T-helper 2 cell treated with Interferon-gamma antibody and Interleukin-4, amounts not matched to agents 100 ng/mL and 5 ng/mL, for 36 hours (primary cell): ENCODE data around the gene GUCA1A. TPM values are rescaled to one million over a fixed set of nuclear protein-coding genes. Genes with fewer than 3 reads are reported as not detected.

Experiments used
- intact Hi-C: fragments of 100-400 bp; cut with micrococcal nuclease; formaldehyde crosslinking; loops from one replicate; pipeline ENCODE4 v1.15.1; 2023
- total RNA-seq: library from RNA; stranded (reverse); gene quantifications from 2 replicates; pipeline ENCODE4 v1.2.3, GENCODE V29; 2022

Gene GUCA1A
- 0.11 TPM in 1 of 2 replicates, not detected in the other for total RNA-seq

DNA sequence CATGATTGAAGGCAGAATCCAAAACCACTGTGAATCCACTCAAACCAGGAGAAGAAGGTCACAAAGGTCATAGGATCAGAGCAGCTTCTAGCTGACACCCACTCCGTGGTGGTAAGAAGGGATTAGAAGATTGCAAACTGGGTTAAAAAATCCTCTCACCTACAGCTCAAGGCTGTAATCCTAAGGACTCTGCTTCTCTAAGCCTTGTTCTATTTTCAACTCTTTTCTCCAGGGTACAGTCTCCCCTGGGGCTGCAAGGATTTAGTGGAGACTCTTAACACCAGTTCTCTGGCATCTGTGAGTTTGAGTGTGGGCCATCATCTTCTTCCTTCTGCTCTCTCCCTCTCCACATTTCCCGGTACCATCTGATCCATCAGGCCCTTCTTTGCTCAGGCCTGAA lies at the start of gene GUCA1A:
GUCA1A (plus strand) TSS at position 264 of the 400 bp plus-strand sequence. CDS start 250 bp downstream, outside the sequence.
- intact Hi-C loops, result no loop called here

DNA sequence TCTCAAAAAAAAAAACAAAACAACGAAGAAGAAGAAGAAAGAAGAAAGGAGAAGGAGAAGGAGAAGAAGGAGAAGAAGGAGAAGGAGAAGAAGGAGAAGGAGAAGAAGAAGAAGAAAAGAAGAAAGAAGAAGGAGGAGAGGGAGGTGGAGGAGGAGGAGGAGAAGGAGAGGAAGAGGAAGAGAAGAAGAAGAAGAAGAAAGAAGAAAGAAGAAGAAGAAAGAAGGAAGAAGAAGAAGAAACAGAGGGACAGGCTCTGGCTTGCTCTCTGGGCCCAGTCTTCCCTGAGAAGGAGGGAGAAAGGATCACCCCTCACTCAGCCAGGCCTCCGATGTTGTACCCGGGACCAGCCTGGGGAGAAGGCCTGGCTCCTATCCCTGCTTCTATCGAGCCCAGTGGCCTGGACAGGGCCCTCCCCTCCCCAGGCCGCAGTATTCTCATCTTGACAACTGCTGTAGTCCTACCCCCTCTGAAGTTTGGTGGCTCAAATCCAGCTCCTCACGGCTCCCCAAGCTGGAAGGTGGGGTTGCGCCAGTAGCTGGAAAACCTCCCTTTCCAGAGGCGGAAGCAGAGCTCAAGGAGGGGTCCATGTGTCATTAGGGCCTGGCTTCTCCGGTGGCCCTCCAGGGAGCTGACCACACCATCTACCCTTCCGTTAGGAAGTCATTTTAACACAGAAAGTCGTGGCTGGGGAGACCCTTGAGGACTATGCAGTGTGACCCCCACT lies 49.6 kb upstream of the GUCA1A start:
- intact Hi-C loops, result no loop called here

DNA sequence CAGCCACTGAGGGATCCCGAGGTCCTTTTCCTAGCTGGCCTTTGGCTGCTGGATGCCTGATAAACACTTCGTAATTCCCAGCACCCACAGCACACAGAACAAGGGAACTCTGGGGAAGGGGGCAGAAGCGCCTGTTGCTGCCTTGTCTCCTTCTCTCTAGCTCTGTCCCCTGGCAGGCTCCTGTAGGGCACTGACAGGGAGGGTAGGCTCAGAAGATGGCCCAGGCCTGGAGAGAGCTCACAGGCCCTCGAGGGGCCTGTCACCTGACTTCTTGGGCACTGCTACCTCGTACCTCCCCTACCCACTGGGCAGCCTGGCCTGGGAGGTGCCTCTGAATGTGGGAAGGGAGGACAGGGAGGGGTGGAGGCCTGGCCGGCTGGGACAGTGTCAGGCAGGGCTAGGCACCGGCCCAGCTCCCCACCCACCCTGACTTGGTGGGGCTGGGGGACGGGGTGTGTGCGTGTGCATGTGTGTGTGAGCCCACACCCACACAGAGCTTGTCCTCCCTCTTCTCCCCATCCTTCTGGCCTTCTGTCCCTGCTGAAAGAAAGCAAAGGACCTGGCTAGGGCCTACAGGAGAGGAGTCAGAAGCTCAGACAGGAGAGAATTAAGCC lies 48.8 kb upstream of the GUCA1A start:
- intact Hi-C loops, result no loop called here

- intact Hi-C loops, result no loop called here
Observed at GRCh38 chr6:42125231-42125630, 47.9 kb upstream of the GUCA1A start.

- intact Hi-C loops, result no loop called here
Observed at GRCh38 chr6:42125663-42126062, 47.5 kb upstream of the GUCA1A start.

GRCh38 chr6:42128460-42129359 lies 44.5 kb upstream of the GUCA1A start:
- intact Hi-C loops, result no loop called here

DNA sequence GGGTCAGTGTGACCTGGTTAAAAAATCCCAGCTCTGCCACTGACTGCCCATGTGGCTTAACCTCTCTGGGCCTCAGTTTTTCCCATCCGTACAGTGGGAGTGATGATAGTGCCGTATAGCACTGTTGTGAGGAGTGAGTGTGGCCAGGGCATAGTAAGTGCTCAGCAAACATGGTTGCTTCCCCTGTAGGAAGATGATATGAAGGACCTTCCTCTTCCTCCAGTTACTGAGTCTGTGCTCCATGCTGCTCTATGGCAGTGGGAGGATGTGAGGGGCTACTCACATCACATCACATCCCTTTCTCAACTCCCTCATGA lies 43.8 kb upstream of the GUCA1A start:
- intact Hi-C loops, result no loop called here

DNA sequence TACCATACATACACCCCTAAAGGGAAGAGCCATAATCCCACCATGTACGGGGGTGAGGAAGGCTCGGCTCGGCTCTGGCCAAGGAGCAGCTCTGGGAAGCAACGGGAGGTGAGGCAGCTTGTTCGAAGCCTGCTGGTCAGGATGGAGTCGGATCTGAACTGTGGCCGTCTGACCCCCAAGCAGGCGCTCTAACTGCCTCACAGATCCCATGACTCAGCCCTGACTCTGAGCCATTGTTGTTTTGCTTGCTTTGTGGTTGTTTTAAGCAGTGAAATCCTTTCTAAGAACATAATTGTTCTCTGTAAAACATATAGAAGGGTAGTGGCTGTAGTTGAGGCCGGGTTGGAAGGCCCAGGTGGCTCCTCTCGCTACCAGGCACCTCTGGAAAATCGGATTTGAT lies 41.6 kb upstream of the GUCA1A start:
- intact Hi-C loops, result no loop called here

GRCh38 chr6:42133926-42134325 lies 39.2 kb upstream of the GUCA1A start:
- intact Hi-C loops, result no loop called here

DNA sequence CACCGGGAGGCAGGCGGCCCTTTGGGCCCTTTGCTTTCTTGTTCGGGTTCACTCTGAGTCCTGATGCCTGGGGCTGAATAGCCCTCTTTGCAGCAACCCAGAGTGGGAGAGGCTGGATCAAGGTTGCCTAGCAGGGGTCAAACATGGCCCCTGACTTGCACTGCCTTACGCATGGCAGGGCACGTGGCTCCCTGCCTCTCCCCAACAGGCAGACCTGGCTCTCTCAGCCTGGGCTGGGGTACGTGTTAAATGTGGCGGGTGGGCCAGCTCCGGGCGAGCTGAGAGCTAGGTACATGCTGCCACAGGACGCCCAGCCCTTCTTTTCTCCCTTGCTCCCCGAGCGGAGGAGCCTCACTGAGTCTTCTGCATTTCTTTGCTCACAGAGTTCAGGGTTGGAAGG lies 38.0 kb upstream of the GUCA1A start:
- intact Hi-C loops, result no loop called here

DNA sequence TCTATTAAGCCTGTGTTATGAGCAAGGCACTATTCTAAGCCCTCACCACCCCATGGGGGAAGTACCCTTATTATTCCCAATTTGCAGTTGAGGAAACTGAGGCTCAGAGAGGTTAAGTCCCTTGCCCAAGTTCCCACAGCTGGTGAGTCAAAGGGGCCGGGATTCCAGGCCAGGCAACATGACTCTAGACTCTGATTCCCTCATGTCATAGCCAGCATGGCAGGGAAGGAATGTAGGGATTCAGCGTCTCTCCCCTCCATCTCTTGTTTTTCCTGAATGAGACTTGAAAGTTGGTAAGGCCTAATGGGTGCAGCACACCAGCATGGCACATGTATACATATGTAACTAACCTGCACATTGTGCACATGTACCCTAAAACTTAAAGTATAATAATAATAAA lies 37.4 kb upstream of the GUCA1A start:
- intact Hi-C loops, result no loop called here

- intact Hi-C loops, result no loop called here
Observed at GRCh38 chr6:42136508-42137193, 36.5 kb upstream of the GUCA1A start.

- intact Hi-C loops, result no loop called here
Observed at GRCh38 chr6:42137194-42137753, 35.9 kb upstream of the GUCA1A start.

DNA sequence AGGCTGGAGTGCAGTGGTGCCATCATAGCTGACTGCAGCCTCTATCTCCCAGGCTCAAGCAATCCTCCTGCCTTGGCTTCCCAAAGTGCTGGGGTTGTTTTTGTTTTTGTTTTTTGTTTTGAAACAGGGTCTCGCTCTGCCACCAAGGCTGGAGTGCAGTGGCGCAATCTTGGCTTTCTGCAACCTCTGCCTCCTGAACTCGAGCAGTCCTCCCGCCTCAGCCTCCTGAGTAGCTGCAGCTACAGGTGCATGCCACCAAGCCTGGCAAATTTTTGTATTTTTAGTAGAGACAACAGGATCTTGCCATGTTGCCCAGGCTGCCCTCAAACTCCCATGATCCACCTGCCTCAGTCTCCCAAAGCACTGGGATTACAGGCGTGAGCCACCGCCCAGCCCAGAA lies 35.0 kb upstream of the GUCA1A start:
- intact Hi-C loops, result no loop called here

- intact Hi-C loops, result no loop called here
Observed at GRCh38 chr6:42138630-42139619, 34.2 kb upstream of the GUCA1A start.

DNA sequence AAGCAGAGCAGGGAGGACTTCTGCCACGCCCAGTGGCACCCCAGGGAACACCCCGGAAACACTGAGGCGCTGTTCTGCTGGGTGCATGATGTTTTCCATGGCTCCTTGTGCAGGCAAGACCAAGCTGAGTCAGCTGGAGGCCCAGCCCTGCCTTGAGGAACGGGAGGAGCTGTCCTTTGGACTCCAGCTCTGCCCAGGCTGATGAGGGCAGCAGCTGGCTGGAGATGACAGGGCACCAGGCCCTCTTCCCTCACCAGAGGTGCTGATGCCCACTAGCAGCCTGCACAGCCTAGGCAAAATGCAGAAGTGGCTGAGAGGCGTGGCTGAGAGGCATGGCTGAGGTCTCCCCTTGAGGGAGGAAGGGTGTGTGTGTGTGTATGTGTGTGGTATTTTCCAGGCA lies 33.1 kb upstream of the GUCA1A start:
- intact Hi-C loops, result no loop called here

GRCh38 chr6:42140756-42141602 lies 32.2 kb upstream of the GUCA1A start:
- intact Hi-C loops, result no loop called here

DNA sequence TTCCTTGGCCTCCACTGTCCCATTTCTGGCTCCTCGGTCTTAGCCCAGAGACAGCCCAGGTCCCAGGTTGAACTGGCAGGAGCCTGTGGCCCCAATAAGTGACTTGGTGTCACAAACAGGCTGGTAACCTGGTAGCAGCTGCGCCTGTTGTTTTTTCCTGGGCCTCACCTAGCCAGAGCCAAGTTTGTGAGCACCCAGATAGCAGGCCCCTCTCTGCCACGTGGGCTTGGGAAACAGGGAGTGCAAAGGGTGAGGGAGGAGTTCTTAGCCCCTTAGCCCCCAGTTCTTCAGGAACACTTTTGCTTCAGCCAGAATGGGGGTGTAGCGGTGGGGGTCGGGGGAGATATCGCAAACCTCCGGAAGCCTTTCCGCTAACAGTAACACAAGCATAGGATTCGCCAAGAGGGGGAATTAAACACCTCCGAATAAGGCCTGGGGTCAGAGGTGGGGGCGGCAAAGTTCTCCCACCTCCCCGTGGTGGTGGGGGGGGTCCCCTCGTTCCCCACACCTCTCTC lies 31.5 kb upstream of the GUCA1A start:
- intact Hi-C loops, result no loop called here
